GM23248 (cell line): Measurements from ENCODE around the gene SLC9A9.

Source experiments
- EZH2 ChIP-seq: fragments of 200-600 bp; sonication (generic); IDR thresholded peaks from 2 replicates; pipeline ENCODE4 v1.6.1; 2018; ENCODE audit warnings: antibody characterized with exemption, mild to moderate bottlenecking; ENCODE audit not compliant: insufficient read depth, poor library complexity, severe bottlenecking
- EZH2phosphoT487 ChIP-seq: fragments of 200-600 bp; sonication (generic); IDR thresholded peaks from 2 replicates; pipeline ENCODE4 v1.6.1; 2018; ENCODE audit warnings: antibody characterized with exemption, moderate library complexity, mild to moderate bottlenecking, low read depth; ENCODE audit not compliant: insufficient read depth

GRCh38 chr3:143653935-143654334, 194.3 kb downstream of the SLC9A9 start:
- no peak for TF ChIP-seq EZH2phosphoT487
- TF ChIP-seq EZH2 = no peak
